GM10266 (cell line): ENCODE measurements around the gene AMZ1.

Experiments
- DNase-seq: peaks from one replicate; pipeline ENCODE4 v3.0.0; 2012; ENCODE audit errors: extremely low spot score
- TF ChIP-seq, protein P1 (sequence below): IDR thresholded peaks from 2 replicates; pipeline ENCODE4 v1.5.1; 2012; ENCODE audit warnings: mild to moderate bottlenecking, low read depth; ENCODE audit not compliant: control insufficient read depth, insufficient read depth; ENCODE audit errors: missing control alignments

AMZ1 gene

DNA sequence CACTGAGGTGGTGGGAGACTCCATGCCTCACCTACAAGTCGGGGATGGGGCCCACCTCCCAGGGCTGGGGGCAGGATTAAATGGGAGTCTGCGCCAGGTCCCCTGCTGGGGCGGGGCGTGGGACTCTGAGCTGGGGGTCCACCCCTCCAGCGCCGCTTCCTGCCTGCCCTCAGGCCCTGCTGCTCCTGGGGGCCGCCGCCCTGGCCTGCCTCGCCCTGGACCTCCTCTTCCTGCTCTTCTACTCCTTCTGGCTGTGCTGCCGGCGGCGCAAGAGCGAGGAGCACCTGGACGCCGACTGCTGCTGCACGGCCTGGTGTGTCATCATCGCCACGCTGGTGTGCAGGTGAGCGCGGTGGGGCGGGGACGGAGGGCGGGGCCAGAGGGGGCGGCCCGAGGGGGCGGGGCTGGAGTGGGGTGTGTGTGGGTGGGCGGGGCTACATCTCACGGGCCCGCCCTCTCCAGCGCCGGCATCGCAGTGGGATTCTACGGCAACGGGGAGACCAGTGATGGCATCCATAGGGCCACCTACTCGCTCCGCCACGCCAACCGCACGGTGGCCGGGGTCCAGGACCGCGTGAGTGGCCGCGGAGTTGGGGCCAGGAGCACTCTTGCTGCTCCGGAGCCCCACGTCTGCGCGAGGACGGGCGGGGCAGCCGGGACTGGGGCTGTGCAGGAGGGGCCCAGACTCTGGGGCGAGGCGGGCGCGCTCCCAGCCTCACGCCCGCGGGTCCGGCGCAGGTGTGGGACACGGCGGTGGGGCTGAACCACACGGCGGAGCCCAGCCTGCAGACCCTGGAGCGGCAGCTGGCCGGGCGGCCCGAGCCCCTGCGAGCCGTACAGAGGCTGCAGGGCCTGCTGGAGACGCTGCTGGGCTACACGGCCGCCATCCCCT, 41.1 kb upstream of the AMZ1 start:
- TF ChIP-seq, protein P1, sequence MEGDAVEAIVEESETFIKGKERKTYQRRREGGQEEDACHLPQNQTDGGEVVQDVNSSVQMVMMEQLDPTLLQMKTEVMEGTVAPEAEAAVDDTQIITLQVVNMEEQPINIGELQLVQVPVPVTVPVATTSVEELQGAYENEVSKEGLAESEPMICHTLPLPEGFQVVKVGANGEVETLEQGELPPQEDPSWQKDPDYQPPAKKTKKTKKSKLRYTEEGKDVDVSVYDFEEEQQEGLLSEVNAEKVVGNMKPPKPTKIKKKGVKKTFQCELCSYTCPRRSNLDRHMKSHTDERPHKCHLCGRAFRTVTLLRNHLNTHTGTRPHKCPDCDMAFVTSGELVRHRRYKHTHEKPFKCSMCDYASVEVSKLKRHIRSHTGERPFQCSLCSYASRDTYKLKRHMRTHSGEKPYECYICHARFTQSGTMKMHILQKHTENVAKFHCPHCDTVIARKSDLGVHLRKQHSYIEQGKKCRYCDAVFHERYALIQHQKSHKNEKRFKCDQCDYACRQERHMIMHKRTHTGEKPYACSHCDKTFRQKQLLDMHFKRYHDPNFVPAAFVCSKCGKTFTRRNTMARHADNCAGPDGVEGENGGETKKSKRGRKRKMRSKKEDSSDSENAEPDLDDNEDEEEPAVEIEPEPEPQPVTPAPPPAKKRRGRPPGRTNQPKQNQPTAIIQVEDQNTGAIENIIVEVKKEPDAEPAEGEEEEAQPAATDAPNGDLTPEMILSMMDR, result no peak
- DNase-seq, result no peak

DNA sequence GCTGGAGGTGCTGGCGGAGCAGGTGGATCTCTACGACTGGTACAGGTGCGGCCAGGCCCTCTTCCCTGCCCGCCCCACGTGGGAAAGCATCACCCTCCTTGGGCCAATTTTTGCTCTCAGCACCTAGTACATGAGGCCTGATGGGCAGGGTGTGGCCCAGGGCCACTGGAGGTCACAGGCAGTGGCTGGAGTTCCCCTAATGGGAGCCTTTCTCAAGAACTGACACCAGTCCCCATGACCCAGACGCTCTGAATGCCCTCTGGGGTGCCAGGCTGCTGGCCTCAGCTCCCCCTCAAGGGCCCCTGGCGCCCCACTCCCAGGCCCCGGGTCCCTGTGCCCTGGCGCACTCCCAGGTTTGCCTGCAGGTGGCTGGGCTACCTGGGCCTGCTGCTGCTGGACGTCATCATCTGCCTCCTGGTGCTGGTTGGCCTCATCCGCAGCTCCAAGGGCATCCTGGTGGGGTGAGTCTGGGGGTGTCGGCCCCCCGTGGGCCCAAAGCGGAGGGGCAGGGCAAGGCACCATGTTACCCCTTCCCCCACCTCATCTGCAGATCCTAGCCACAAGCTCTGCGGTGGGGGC, 40.3 kb upstream of the AMZ1 start:
- no peak for DNase-seq
- TF ChIP-seq, protein P1, result no peak

DNA sequence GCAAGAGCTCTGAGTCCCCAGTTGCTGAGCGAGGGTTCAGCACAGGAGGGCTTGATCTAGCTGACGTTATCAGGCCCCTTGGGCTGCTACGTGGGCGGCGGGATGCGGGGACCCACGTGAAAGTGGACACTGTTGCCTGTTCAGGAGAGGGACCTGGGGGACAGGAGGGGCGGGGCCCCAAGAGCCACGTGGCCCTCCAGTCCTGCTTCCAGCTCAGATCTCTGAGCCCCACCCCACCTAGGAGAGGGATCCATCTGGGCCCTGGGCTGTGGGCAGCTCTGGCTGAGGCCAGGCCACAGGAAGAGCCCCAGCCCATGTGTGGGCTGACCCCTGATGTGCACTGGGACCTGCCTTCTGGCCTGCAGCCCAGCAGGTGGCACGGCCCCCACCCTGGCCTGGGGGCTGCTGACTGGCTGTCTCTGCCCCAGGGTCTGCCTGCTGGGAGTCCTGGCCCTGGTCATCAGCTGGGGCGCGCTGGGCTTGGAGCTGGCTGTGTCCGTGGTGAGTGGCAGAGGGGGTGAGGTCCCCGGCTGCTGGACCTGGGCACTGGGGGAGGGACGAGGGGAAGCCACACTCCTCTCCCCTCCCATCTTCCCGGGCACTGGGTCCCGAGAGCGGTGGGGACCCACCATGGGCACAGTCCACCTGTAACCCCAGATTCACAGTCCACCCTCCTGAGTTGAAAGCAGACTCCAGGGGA, 38.7 kb upstream of the AMZ1 start:
- DNase-seq, result no peak
- TF ChIP-seq, protein P1, result no peak

DNA sequence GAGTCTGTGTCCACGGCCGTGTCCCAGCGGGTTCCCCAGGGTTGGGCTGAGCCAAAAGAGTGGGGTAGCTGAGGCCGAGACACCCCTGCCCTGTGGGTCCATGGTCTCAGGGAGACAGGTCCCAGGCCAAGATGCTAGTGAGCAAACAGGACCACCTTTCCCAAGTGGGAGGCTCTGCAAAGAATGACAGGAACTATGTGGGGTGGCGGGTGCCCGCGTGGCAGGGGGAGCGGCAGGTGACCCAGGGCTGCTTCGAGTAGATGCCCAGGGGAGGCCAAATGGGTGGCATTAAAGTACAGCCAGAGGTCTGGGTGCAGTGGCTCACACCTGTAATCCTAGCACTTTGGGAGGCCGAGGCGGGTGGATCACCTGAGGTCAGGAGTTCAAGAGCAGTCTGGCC, 38.0 kb upstream of the AMZ1 start:
- TF ChIP-seq, protein P1, result no peak
- no peak for DNase-seq

DNA sequence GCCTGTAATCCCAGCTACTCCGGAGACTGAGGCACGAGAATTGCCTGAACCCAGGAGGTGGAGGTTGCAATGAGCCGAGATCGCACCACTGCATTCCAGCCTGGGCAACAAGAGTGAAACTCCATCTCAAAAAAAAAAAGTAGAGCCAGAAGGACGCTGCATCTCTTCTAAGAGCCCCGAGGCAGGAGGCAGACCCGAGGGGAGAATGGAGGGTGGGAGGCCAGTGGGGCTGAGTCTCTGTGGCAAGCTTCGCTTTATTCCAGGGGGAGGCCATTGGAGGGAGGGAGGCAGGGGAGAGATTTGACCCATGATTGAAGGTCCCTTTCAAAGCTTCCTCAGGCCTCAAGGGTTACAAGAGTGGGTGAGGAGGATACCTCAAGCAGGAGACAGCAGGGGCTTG, 37.6 kb upstream of the AMZ1 start:
- DNase-seq, result no peak
- TF ChIP-seq, protein P1, result no peak

DNA sequence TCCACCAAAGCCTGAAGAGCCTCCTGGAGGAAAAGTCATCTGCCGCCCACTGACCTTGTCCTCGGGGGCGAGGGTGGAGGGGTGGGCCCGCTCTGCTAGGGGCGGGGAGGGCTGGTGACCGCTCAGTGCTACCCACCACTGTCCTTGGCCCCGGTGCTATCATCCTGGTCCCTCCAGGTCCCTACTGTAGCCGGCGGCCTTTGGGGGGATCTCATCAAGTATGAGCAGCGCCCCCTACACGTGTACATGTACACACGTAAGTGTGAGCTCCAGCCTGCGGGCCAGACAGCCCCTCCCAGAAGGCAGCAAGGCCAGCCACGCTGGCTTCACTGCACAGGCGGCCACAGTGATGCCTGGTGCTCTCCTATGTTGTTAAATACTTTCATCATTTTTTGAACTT, 36.7 kb upstream of the AMZ1 start:
- TF ChIP-seq, protein P1, result peak; percentile 14
- DNase-seq, result no peak
